Peyer's patch (tissue), 4 donors: ENCODE measurements around the gene CRY2.

Source experiments
- CTCF ChIP-seq, 6 experiments: fragments of 450-650 bp in 4 of 6; fragments of 200-600 bp in 2 of 6; sonication (generic) in 1 of 6; IDR thresholded peaks; one replicate each; pipeline ENCODE4 v1.5.1; 2017 to 2019; ENCODE audit warnings: antibody characterized with exemption in 6 of 6, mild to moderate bottlenecking in 3 of 6, moderate library complexity in 1 of 6
- POLR2A ChIP-seq, 2 donors: fragments of 450-650 bp; IDR thresholded peaks; one replicate each; pipeline ENCODE4 v1.5.1; 2017; ENCODE audit warnings: antibody characterized with exemption in 2 of 2, mild to moderate bottlenecking in 2 of 2, moderate library complexity in 2 of 2

DNA sequence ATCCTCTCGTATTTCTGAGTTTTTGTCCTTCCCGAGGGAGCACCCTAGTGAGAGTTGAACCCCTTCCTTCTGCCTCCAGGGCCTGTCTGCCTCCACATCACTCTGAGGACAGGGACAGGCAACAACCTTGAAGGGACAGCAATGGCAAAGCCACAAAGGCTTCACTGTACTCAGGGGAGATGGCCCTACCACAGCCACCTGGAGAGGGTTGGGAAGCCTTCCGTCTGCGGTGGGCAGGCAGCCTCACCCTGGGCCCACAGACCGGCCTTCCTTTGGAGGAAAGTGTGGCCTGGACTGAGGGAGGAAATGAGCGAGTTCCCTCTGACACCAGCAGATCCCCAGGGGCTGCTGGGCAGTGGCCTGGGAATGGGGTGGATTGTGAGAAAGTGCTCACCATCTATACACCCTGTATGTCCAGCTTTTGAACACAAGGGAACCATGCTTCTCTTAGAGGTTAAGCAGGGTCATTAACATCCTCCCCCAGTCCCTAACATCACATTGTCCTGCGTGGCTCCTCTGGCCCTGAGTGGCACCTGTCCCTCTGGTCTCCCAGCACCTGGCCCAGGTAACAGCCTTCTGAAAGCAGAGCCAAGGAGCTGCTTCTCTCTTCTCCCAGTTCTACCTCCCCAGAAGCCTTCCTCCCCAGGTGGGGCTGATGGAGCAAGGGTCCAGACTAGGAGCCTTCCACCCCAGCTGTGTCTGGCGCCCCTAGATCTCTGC lies 35.5 kb upstream of the CRY2 start:
- TF ChIP-seq POLR2A (IDR thresholded peaks at IDR 0.05) = no peak
- TF ChIP-seq CTCF (IDR thresholded peaks at IDR 0.05) = no peak
